Heart right ventricle (tissue), 16 donors: ENCODE measurements around the gene PGM5. TPM values are rescaled to one million over a fixed set of nuclear protein-coding genes. Genes with fewer than 3 reads are reported as not detected.

Experiments used
- ATAC-seq, 8 donors: fragments of 200-7000 bp; cut with Tn5 transposase; one replicate each; pipeline ENCODE4 v1.9.1; 2020; ENCODE audit warnings: mild to moderate bottlenecking in 8 of 8, moderate library complexity in 8 of 8, moderate number of reproducible peaks in 1 of 8
- DNase-seq, 2 donors: peaks; one replicate each; pipeline ENCODE4 v3.0.0-alpha.2; 2020
- H3K27ac ChIP-seq, 10 donors: fragments of 200-600 bp; sonication (generic) in 2 of 10; one replicate each; pipeline versions ENCODE4 v1.5.0 to v1.8.0; 2020 to 2022; ENCODE audit warnings: mild to moderate bottlenecking in 3 of 10
- H3K27me3 ChIP-seq, 7 donors: fragments of 200-600 bp; one replicate each; pipeline ENCODE4 v1.8.0; 2021 to 2022; ENCODE audit warnings: mild to moderate bottlenecking in 2 of 7
- H3K36me3 ChIP-seq, 9 donors: fragments of 200-600 bp; sonication (generic) in 1 of 9; one replicate each; pipeline versions ENCODE4 v1.5.0 to v1.8.0; 2020 to 2022; ENCODE audit warnings: mild to moderate bottlenecking in 2 of 9
- H3K4me1 ChIP-seq, 9 donors: fragments of 200-600 bp; sonication (generic) in 1 of 9; one replicate each; pipeline versions ENCODE4 v1.5.0 to v1.8.0; 2020 to 2022; ENCODE audit warnings: mild to moderate bottlenecking in 4 of 9
- H3K4me3 ChIP-seq, 10 donors: fragments of 200-600 bp; sonication (generic) in 2 of 10; one replicate each; pipeline versions ENCODE4 v1.5.0 to v1.8.0; 2020 to 2022; ENCODE audit warnings: mild to moderate bottlenecking in 7 of 10, moderate library complexity in 2 of 10
- H3K9me3 ChIP-seq, 11 donors: fragments of 200-600 bp in 10 of 11; sonication (generic) in 2 of 11; one replicate each; pipeline versions ENCODE4 v1.5.0 to v1.8.0; 2013 to 2022; ENCODE audit warnings: mild to moderate bottlenecking in 2 of 11, control low read depth in 1 of 11, moderate library complexity in 1 of 11
- WGBS, 2 donors: extraction: QIAGEN DNeasy Blood & Tissue Kit; methylation state at CpG; one replicate each; pipeline ENCODE4 v1.1.7; 2013; ENCODE audit warnings: inconsistent platforms in 1 of 2; 5-methylcytosine and 5-hydroxymethylcytosine counted together
- intact Hi-C, 10 donors: fragments of 100-400 bp; cut with DNase I; formaldehyde crosslinking; loops; one replicate each; pipeline versions ENCODE4 v1.11.1 to v1.14.2; 2022
- polyA plus RNA-seq, 2 donors: library from polyadenylated mRNA; stranded (reverse); fragments of 200-250 nt; gene quantifications; one replicate each; pipeline ENCODE4 v1.2.3, GENCODE V29; 2013
- total RNA-seq, 10 donors: library from RNA; stranded (reverse); fragmentation: NEBNext Ultra II Directional in 3 of 10; extraction: Animal tissue kit (Norgen Biotek cat#: 25700) in 3 of 10; gene quantifications; one replicate each; pipeline versions ENCODE4 v1.2.1 to v1.2.4, GENCODE V29; 2021 to 2023
- TF ChIP-seq, protein P1 (sequence below), 9 donors: fragments of 200-600 bp; sonication (generic) in 2 of 9; IDR thresholded peaks; one replicate each; pipeline versions ENCODE4 v1.5.0 to v1.8.0; 2021 to 2022; ENCODE audit warnings: antibody characterized with exemption in 9 of 9, mild to moderate bottlenecking in 5 of 9, moderate library complexity in 1 of 9
- donor health status: Arrhythmogenic right ventricular cardiomyopathy.
- donor health status: ischemic (EF 13 %, LVEDD 7.1; RV severe dilation, severe dysfunction).
- donor health status: healthy with polysubstance abuse.
- donor health status: DM: no; HTN: yes; CAD: no.
- donor health status: DM: no; HTN: no; CAD: no.
- donor health status: ischemic (EF 25% LVEDD 6.9; RV normal size, moderate dysfunction).
- donor health status: ischemic (EF 25% LVEDD 5.7; RV mildly dilated, moderate dysfunction).
- donor health status: healthy.
- donor health status: DM: yes; HTN: yes; CAD: no.
- donor health status: Ischemic cardiomyopathy.
- donor health status: ischemic (EF 35%, LVEDD 5.7; RV mildly dilated, moderate dysfunction).
- donor health status: nonischemic (EF 11% LVEDD 7.7; RV severe dilation, severe dysfunction).
- donor health status: DM: yes; HTN: yes; CAD: no.
- donor health status: PGD.
- donor health status: ischemic (EF 29% LVEDD 5.4; RV normal size, mild dysfunction).
- donor health status: nonischemic (EF 23%, LVEDD 6.1; RV moderate dilation, normal function).

Gene PGM5
- total and polyA plus RNA-seq, 12 donors, result 26.8 to 245 (median 175) TPM

DNA sequence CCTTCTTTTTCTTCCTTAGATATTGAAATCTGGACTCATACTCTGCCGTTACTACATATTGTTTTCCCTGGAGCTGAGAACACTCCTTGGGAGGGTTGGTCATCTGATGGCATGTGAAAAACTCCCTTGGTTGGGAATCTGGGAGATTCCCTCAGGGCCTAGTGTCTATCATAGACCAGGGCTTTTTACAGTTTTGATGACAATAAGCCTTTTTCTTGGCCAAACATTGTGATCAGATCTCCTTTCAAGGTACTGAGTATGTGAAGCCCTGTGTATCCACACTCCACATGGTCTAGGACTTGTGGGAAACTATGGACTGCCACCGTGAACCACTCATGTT, 151.4 kb downstream of the PGM5 start:
- ATAC-seq (peak in 4 of 8 donors; percentile 3 to 16 (median 8)), DNase-seq (no peak)
- 70% methylated on average over 2 of the region's 2 CpGs for WGBS, 2 donors
- no peaks in the 10 kb centered on the region for H3K27me3 ChIP-seq
- H3K9me3 ChIP-seq, result no peaks in the 10 kb centered on the region
- intact Hi-C loops, result loop anchor here in 6 of 10 donors (5.0 to 10.0 kb wide), 4 partner anchors 50 to 153 kb away; partner anchors contain the start of gene PGM5 (in 3 of the 6)
- H3K27ac ChIP-seq, result peak overlapping the region in 6 of 10 donors; percentile 24 to 73 (median 50)
- H3K4me1 ChIP-seq, result peaks cover 4 to 67% (median 30%) of the 10 kb centered on the region in 9 donors
- TF ChIP-seq, protein P1, sequence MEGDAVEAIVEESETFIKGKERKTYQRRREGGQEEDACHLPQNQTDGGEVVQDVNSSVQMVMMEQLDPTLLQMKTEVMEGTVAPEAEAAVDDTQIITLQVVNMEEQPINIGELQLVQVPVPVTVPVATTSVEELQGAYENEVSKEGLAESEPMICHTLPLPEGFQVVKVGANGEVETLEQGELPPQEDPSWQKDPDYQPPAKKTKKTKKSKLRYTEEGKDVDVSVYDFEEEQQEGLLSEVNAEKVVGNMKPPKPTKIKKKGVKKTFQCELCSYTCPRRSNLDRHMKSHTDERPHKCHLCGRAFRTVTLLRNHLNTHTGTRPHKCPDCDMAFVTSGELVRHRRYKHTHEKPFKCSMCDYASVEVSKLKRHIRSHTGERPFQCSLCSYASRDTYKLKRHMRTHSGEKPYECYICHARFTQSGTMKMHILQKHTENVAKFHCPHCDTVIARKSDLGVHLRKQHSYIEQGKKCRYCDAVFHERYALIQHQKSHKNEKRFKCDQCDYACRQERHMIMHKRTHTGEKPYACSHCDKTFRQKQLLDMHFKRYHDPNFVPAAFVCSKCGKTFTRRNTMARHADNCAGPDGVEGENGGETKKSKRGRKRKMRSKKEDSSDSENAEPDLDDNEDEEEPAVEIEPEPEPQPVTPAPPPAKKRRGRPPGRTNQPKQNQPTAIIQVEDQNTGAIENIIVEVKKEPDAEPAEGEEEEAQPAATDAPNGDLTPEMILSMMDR (IDR thresholded peaks at IDR 0.05), result peak in 1 of 9 donors; percentile 4
- H3K4me3 ChIP-seq, result no peak overlapping the region
- peaks cover 0 to 46% (median 0%) of the 10 kb centered on the region in 9 donors for H3K36me3 ChIP-seq

DNA sequence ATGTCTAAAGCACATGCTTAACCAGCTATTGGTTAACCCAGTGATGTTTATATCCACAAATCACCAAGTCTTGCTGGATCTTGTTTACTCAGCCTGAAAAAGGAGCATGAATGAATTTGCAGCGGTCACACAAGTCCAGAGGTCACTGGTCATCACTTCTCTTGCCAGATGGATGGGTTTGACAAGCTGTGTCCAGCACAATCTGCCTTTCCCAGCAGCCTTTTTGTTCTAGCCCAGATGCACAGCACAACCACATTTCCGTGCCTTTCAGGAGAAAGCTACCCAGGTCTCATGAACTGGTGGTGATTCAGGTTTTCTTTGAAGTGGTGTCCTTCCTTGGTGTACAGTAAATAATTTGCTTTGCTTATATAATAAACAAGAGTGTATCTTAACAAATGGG, 152.1 kb downstream of the PGM5 start:
- intact Hi-C loops, result loop anchor here in 6 of 10 donors (5.0 to 10.0 kb wide), 4 partner anchors 49 to 154 kb away; partner anchors contain the start of gene PGM5 (in 3 of the 6)
- peaks cover 0 to 45% (median 0%) of the 10 kb centered on the region in 9 donors for H3K36me3 ChIP-seq
- no peak for DNase-seq
- no peaks in the 10 kb centered on the region for H3K9me3 ChIP-seq
- peak overlapping the region in 3 of 10 donors; percentile 22 to 69 (median 38) for H3K27ac ChIP-seq
- no peaks in the 10 kb centered on the region for H3K27me3 ChIP-seq
- peak in 2 of 8 donors; percentile 17 to 30 for ATAC-seq
- 79 to 86% methylated on average over 2 of the region's 2 CpGs for WGBS, 2 donors
- TF ChIP-seq, protein P1 (IDR thresholded peaks at IDR 0.05), result no peak
- peaks cover 4 to 67% (median 27%) of the 10 kb centered on the region in 9 donors for H3K4me1 ChIP-seq
- no peak overlapping the region for H3K4me3 ChIP-seq

DNA sequence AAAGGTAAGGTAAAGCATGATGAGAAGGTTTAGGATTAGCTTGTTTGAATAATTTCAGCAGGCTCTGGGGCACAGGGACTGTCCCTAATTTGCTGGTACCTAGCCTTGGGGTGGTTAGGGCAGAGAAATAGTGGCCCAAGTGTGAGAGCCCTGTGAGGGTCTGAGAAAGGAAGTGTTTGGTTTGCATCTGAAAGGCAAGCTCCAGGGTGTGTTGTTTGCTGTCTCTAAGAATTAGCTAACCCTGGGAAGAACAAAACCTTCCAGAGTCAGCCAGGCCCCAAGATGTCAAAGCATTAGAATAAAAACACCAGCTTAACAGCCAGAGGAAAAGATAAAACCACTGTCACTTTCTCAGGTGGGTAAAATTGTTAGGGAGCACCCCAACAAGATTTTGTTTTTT, 153.3 kb downstream of the PGM5 start:
- H3K27ac ChIP-seq, result peak overlapping the region in 2 of 10 donors; percentile 18 to 22
- peaks cover 0 to 43% (median 0%) of the 10 kb centered on the region in 9 donors for H3K36me3 ChIP-seq
- ATAC-seq, result no peak
- intact Hi-C loops, result loop anchor here in 7 of 10 donors (5.0 to 10.0 kb wide), 4 partner anchors 48 to 155 kb away; partner anchors contain the start of gene PGM5 (in 3 of the 7)
- no peak for DNase-seq
- H3K27me3 ChIP-seq, result no peaks in the 10 kb centered on the region
- H3K4me1 ChIP-seq, result peaks cover 4 to 63% (median 32%) of the 10 kb centered on the region in 9 donors
- TF ChIP-seq, protein P1 (IDR thresholded peaks at IDR 0.05), result no peak
- H3K9me3 ChIP-seq, result no peaks in the 10 kb centered on the region
- H3K4me3 ChIP-seq, result no peak overlapping the region

DNA sequence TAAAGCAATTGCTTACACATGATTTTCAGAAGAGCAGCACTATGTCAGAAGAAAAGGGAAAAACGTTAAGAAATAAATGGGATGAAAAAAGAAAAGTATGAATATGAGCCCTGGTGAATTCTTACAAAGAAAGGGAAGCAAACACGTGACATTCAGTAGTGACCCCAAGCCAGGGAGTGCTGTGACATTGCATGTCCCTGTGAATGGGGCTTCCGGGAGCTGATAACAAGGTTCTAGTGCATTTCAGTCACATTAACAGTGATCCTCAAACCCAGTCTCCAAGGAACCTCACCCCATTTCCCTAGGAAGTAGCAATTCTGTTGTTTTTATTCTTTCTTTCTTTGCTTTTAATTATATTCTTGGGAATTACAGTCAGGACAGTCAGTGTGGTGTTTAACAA, 157.0 kb downstream of the PGM5 start:
- ATAC-seq (peak in 3 of 8 donors; percentile 45 to 72 (median 60)), DNase-seq (no peak)
- intact Hi-C loops, result loop anchor here in 1 of 10 donors (5.0 kb wide), 1 partner anchor 54 kb away; no protein-coding TSS in a partner anchor
- peaks cover 0 to 11% (median 0%) of the 10 kb centered on the region in 11 donors for H3K9me3 ChIP-seq
- TF ChIP-seq, protein P1 (IDR thresholded peaks at IDR 0.05), result no peak
- no peaks in the 10 kb centered on the region for H3K27me3 ChIP-seq
- peaks cover 0 to 38% (median 17%) of the 10 kb centered on the region in 9 donors for H3K4me1 ChIP-seq
- 40 to 49% methylated on average over 3 of the region's 3 CpGs for WGBS, 2 donors
- peaks cover 0 to 58% (median 0%) of the 10 kb centered on the region in 9 donors for H3K36me3 ChIP-seq
- no peak overlapping the region for H3K4me3 ChIP-seq
- H3K27ac ChIP-seq, result peak overlapping the region in 7 of 10 donors; percentile 3 to 28 (median 20)
